NCI-H1436 treated with DMSO at 0.1 percent for 48 hours (cell line): ENCODE data around the gene IL17F.
"Not testable (repeated sequence)": the region's sequence is repeated elsewhere in the genome, so short reads cannot be mapped to it uniquely, and the experiment has no call there.

Experiments
- DNase-seq: peaks from one replicate; lab custom pipeline; 2025; lab: John Stamatoyannopoulos, UW

Gene IL17F

GRCh38 chr6:52245425-52245824, 1.1 kb upstream of the IL17F start:
- no peak for DNase-seq

- DNase-seq, result no peak
Observed at GRCh38 chr6:52243282-52243893, 912 bp downstream of the IL17F start.

DNA sequence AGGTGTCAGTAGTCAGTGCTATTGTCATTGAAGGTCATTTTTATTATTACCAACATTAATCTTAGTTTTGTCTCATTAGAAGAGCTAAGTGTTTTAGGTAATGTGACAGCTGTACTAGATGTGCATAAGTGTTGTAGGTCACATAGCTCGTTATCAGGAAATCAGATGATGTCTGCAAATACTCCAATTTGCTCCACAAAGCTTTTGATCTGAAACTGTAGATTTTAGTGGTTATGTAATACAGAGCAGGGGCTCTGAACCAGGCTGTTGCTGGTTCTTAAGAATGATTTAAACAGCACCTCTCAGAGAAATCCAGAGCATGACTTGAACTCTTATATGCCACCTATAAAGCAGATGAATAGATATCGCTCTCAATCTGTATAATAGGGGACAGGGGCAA, 2.5 kb downstream of the IL17F start:
- DNase-seq, result no peak

DNA sequence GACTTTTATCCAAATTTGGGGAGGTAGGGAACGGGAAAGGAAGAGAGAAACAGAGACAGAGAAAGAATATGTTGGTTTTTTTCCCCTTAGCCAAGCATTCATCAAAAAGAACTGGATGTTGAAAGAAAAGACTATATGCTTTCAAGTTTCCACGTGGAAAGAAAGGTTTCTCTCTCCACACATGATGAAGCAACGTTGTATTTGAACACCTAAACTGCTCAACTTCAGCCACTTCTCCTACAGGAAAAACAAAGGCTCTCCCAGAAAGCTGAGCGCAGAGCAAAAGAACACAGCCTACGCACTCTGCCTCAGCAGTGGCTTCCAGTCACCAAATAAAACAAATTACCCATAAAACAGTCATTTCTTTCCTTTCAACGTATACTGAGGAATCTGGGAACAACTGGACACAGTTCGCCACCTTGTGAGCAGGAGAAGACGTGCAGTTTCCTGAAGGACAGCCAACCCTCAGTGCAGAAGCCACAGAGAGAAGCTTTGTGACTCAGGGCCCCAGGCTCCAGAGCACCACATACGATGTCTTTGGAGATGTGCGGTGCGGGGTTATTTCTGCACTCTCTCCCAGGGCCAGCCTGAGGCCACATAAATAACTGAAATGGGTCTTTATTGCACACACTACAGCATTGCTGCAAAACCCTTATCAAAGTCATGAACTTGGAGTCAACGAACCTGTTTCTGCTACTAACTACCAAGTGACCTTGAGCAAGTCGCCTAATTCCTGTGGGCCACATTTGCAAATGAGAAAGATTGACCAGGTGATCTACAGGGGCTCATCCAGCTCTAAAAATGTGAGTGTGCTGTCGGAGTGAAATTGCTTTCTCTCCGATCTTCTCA, 10.1 kb downstream of the IL17F start:
- no peak for DNase-seq

GRCh38 chr6:52233005-52233404, 11.3 kb downstream of the IL17F start:
- no peak for DNase-seq

DNA sequence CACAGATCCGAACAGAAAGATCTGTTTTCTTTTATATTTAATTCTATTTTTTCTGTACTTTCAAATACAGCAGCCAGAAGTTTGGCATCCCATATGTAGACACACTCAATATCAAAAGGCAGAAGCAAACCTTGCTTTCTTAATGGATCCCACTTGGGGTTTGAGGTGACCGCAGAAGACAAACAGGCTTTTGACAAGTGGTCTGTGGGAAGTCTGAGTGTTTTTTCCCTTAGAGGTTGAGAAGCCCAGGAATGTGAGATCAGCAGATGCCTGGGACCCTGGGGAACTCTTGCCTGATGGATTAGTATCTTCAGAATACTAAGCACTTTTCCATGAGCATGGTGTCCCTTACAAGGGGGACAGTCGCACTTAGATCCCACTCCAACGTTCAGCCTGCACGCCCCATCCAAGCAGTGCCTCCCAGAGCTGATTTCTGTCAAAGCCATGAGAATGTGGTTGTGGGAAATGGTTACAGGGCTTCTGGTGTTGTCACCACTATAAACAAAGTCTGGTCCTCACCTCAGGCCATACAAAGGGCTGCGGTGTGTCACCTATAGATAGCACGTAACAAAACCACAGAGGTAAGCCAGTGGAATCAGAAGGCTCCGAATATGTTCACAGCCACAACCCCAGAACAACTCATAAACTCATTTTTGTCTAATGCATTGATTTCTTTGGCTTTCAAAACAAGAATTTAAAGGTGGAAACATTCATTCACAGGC, 12.7 kb downstream of the IL17F start:
- no peak for DNase-seq

DNA sequence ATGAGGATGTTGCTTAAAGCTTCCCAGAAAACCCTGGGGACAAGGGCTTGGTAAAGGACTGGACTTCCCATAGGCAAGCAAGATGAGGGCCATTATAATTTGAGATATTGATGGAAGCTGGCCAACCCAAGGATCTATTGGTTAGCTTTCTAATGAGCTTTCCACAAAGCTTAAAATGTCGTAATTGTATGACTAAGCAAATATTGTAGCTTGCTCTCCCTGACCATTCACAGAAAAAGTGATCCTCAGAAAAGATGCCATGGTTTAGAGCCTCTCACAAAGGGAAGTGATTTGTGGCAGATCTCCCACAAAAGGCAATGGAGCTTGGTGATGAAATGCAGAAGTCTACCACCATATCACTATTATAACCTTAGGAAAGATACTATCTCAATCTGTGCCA, 13.6 kb downstream of the IL17F start:
- DNase-seq, result no peak

DNA sequence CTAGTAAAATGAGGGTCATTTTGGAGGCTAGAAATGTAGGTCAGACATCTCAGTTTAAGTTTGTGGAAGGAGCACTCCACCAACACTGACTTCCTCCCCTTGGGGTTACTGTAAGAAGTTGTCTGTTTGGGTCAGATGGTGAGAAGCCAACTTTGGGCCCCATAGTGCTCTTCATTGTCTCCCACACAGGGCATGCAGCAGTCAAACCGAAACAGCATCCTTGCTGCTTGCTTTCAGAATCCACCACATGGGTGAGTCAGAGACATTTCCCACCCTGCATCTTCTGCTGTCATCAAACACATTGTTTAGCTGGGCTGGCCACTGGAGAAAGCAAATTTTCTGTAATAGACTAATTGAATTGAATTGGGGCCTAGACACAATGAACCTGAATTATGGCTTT, 16.8 kb downstream of the IL17F start:
- no peak for DNase-seq

GRCh38 chr6:52221302-52221701, 23.0 kb downstream of the IL17F start:
- no peak for DNase-seq

DNA sequence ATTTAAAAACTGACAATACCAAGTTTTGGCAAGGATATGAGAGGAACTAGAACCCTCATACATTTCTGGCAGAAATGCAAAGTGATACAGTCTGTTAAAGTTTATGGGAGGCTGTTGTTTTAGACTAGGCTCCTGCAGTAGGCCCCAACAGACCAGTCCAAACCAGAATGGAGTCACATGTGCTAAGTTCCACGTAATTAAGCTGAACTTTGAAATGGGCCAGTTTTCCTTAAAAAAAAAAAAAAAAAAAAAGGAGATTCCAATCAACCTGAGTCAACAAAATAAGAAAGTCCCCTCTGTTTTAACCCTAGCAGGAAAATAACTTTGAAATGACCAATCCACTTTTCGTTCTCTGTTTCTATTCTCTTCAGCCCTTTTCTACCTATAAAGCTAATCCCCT, 26.5 kb downstream of the IL17F start:
- DNase-seq, result no peak

- DNase-seq, result no peak
Observed at GRCh38 chr6:52216932-52217575, 27.2 kb downstream of the IL17F start.

DNA sequence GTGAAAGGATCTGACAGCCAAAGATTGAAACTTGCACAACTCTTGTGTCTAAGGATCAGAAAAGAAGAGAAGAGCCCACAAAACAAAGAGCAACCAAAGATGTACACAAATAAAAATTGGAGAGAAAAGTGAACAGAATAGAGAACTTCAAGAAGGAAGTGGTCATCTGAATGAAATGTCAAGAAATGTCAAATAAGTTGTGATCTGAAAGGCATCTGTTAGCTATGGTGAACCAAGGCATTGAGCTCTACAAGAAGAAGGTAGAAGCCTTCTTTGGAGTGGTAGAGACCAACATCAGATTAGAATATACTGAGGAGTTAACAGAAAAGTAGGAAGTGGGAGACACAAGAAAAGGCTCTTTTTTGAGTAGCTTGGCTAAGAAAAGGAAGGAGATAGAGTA, 28.5 kb downstream of the IL17F start:
- no peak for DNase-seq

DNA sequence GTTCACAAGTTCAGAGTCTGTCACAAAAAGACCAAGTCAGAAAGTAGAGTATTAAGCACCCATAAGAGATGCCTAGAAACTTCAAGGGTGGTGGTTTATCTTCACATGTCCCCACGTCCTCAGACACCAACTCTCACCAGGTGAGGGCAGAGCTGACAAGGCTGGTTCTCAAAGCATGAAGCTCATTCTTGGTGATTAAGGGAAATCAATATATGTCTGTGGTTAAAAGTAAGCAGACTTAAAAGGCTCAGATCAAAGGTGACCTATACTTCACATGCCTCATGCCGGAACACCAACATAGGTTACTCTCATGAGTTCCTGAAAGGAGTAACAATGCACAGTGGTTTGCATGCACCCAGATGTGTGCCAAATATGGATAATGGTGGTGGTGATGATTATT, 31.2 kb downstream of the IL17F start:
- DNase-seq, result no peak

DNA sequence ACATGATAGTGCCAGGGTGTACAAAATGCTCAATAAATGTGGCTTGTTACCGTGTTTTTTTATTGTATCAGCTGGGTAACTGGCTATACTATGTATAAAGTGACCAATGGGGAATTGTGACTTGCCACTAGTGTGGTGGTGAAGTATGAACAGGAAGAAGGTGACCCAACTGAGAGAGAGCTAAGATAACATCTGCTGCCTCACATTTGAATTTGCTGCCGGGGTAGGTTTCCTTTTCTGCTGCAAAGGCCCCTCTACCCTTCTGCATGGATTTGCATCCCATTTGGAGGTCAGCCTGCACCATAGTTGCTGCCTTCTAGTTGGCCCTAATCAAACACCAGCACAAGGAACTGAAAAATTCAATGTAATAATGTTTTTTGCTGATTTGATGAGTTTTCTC, 34.1 kb downstream of the IL17F start:
- no peak for DNase-seq

DNA sequence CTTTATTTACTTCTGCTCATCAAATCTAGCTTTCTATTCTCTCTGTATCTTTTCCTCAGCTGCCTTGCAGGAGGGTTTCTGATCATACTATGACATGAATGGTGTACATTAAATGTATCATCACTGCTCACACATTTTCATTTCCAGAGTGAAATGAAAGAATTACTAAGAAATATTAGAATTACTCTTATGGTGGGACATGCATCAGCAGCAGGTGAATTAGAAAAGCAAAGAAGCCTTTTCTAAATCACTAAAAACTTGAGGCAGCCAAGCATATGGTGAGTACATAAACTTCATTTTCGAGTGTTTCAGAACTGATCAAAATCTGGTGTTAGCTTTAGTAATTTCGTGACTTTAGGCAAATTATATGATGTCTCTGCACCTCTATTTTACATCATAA, 34.5 kb downstream of the IL17F start:
- no peak for DNase-seq

DNA sequence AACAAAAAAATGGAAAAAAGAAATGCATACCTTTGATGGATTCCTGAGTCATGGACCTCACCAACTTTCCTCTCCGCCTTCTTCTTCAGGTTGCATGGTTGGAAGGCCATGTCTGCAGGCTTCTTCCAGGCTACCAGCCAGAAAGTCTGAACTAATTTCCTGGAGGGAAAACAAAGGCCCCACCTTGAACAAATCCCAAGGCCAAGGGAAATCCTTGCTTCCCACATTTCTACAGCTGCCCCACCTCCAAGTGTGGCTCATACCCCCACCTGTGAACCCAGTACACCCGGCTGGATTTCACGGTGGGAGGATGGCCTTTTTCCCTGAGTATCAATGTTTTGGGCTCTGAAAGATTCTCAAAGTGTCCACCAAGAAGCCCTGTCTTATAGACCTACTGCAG, 35.7 kb downstream of the IL17F start:
- no peak for DNase-seq

DNA sequence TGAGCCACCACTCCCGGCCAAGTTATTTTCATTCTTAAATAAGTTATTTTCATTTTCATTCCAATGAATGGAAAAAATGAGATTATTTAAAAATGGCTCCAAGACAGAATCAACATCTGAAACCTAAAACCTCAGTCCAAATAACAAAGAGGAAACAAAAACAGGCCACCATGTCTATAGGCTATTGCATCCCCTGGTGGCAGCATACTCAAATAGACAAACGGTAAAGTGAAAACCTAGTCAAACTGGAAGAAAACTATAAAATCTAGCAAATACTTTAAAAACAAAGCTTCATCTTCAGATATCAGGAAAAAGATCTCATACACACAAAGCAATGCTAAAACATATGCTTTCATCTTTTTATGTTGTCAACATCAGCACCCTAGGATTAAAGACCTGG, 37.2 kb downstream of the IL17F start:
- DNase-seq, result no peak

GRCh38 chr6:52201493-52201892, 42.8 kb downstream of the IL17F start:
- no peak for DNase-seq

GRCh38 chr6:52201046-52201445, 43.3 kb downstream of the IL17F start:
- DNase-seq, result no peak

GRCh38 chr6:52200088-52200487, 44.2 kb downstream of the IL17F start:
- not testable (repeated sequence) for DNase-seq

DNA sequence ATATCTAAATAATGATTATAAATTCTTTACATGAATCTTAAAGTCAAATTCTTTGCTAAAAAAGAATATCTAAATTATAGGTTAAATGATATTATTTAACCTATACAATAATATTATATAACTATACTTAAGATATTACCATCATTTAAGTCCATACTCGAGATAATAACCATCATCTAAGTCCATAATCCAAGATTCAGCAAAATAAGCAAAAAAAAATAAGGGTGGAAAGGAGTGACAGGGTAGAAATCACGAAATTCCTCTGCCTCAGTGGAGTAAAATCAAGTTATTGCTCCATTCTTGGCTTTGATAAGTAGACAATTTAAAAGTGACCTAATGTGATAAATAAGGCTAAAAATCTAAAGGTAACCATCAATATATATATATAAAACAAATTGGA, 48.4 kb downstream of the IL17F start:
- DNase-seq, result no peak

GRCh38 chr6:52191824-52192223, 52.5 kb downstream of the IL17F start:
- DNase-seq, result no peak

DNA sequence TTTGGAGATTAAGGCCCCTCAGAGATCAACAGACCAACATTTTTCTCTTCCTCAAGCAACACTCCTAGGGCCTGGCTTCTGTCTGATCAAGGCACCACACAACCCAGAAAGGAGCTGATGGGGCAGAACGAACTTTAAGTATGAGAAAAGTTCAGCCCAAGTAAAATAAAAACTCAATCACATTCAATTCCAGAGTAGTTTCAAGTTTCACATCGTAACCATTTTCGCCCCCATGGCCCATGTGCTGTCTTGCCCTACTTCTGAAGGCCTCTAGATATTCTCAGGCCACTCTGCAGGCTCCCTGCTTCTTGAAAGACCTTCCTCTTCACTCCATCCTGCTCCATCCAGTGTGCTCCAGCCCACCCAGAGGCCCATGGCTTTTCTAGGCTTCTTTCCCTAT, 53.9 kb downstream of the IL17F start:
- no peak for DNase-seq
